ENCODE data around the gene SYDE2.
A peak's percentile ranks its signal among the peaks of the same experiment; 100 is the strongest.

Gene SYDE2

GRCh38 chr1:85229574-85230097 is 28.8 kb upstream of the SYDE2 start:
- no peak for DNase-seq (ENCODE audit: low read depth in 1 of 2, low spot score in 1 of 2)
- in situ Hi-C loops (cut with HindIII; ENCODE audit: low pct_unique_long_range_greater_than_20kb, low sequenced_read_pairs): no loop called here

GRCh38 chr1:85228972-85229371 is 28.2 kb upstream of the SYDE2 start:
- TF ChIP-seq JUND (IDR thresholded peaks at IDR 0.05; ENCODE audit: low read depth): no peak
- in situ Hi-C loops (cut with HindIII; ENCODE audit: low pct_unique_long_range_greater_than_20kb, low sequenced_read_pairs): no loop called here
- DNase-seq (ENCODE audit: low read depth in 1 of 2, low spot score in 1 of 2): no peak

More at GRCh38 chr1:85229574-85230097, 28.8 kb upstream of the SYDE2 start:
- TF ChIP-seq JUND (IDR thresholded peaks at IDR 0.05; ENCODE audit: low read depth): no peak

GRCh38 chr1:85225624-85226380 is 25.0 kb upstream of the SYDE2 start:
- DNase-seq (ENCODE audit: low read depth in 1 of 2, low spot score in 1 of 2): no peak
- TF ChIP-seq JUND (IDR thresholded peaks at IDR 0.05; ENCODE audit: low read depth): no peak
- in situ Hi-C loops (cut with HindIII; ENCODE audit: low pct_unique_long_range_greater_than_20kb, low sequenced_read_pairs): no loop called here

- DNase-seq (ENCODE audit: low read depth in 1 of 2, low spot score in 1 of 2): peak in 1 of 2 experiments; percentile 64
- TF ChIP-seq JUND (IDR thresholded peaks at IDR 0.05; ENCODE audit: low read depth): no peak
- in situ Hi-C loops (cut with HindIII; ENCODE audit: low pct_unique_long_range_greater_than_20kb, low sequenced_read_pairs): no loop called here
Observed at GRCh38 chr1:85224734-85225623, 24.2 kb upstream of the SYDE2 start.

- in situ Hi-C loops (cut with HindIII; ENCODE audit: low pct_unique_long_range_greater_than_20kb, low sequenced_read_pairs): no loop called here
- DNase-seq (ENCODE audit: low read depth in 1 of 2, low spot score in 1 of 2): no peak
- TF ChIP-seq JUND (IDR thresholded peaks at IDR 0.05; ENCODE audit: low read depth): no peak
Observed at GRCh38 chr1:85224295-85224694, 23.5 kb upstream of the SYDE2 start.

- no peak for DNase-seq (ENCODE audit: low read depth in 1 of 2, low spot score in 1 of 2)
- TF ChIP-seq JUND (IDR thresholded peaks at IDR 0.05; ENCODE audit: low read depth): no peak
- in situ Hi-C loops (cut with HindIII; ENCODE audit: low pct_unique_long_range_greater_than_20kb, low sequenced_read_pairs): no loop called here
Observed at GRCh38 chr1:85223334-85223733, 22.5 kb upstream of the SYDE2 start.

- in situ Hi-C loops (cut with HindIII; ENCODE audit: low pct_unique_long_range_greater_than_20kb, low sequenced_read_pairs): no loop called here
- DNase-seq (ENCODE audit: low read depth in 1 of 2, low spot score in 1 of 2): no peak
- TF ChIP-seq JUND (IDR thresholded peaks at IDR 0.05; ENCODE audit: low read depth): no peak
Observed at GRCh38 chr1:85220756-85221201, 20.0 kb upstream of the SYDE2 start.

DNA sequence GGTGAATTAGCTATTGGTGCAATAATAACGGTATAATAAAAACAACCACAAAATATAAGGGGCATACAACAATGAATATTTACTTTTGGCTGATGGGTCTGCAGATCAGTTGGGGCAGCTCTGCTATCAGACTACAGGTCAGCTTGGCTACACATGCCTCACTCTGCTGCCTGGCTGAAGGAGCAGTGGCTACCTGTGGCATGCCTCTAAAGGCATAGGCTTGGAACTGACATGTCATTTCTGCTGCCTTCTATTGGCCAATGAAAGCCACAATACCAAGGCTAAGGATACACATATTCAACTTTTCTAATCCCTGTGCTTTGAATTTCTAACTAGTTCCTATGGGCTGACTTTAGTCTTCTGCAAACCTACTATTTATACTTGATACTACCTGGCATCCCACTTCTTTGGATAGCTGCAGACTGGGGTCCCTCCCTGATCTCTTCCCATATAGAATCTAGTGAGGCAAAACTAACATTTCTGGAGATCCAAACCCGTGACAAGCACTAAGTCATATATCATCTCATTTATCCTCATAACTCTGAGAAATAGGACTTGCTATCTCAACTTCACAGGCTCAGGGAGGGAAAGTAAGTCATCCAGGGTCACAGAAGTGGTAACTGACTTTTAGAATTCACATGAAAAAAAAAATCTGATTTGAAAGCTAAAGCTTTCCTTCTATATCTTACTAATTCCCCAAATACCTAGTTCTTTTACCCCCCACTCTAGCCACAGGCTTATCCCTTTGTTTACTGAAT is 19.2 kb upstream of the SYDE2 start:
- in situ Hi-C loops (cut with HindIII; ENCODE audit: low pct_unique_long_range_greater_than_20kb, low sequenced_read_pairs): no loop called here
- DNase-seq (ENCODE audit: low read depth in 1 of 2, low spot score in 1 of 2): no peak
- TF ChIP-seq JUND (IDR thresholded peaks at IDR 0.05; ENCODE audit: low read depth): no peak

GRCh38 chr1:85216697-85217096 is 15.9 kb upstream of the SYDE2 start:
- DNase-seq (ENCODE audit: low read depth in 1 of 2, low spot score in 1 of 2): no peak
- in situ Hi-C loops (cut with HindIII; ENCODE audit: low pct_unique_long_range_greater_than_20kb, low sequenced_read_pairs): no loop called here
- no peak for TF ChIP-seq JUND (IDR thresholded peaks at IDR 0.05; ENCODE audit: low read depth)

DNA sequence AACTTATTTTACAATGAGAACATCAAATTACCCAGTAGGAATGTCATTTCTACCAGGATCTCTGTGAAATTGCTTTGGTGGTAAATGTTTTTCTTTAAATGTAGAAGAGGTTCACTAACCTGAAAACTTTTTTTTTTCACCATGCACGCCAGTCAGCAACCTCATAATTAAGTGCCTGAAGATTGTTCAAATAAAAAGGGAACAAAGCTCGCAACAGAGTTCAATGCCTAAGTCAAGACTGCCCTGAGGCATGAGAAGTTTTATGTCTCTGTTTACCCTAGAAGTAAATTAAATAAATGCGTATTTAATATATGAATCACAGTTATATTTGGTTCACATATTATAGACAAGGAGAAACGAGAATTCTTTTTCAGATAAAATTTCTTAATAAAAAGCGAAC is 13.8 kb upstream of the SYDE2 start:
- peak; percentile 16 to 72 for DNase-seq (ENCODE audit: low read depth in 1 of 2, low spot score in 1 of 2)
- TF ChIP-seq JUND (IDR thresholded peaks at IDR 0.05; ENCODE audit: low read depth): peak; percentile 75; the same call in 1 of the 2 replicates
- in situ Hi-C loops (cut with HindIII; ENCODE audit: low pct_unique_long_range_greater_than_20kb, low sequenced_read_pairs): no loop called here

DNA sequence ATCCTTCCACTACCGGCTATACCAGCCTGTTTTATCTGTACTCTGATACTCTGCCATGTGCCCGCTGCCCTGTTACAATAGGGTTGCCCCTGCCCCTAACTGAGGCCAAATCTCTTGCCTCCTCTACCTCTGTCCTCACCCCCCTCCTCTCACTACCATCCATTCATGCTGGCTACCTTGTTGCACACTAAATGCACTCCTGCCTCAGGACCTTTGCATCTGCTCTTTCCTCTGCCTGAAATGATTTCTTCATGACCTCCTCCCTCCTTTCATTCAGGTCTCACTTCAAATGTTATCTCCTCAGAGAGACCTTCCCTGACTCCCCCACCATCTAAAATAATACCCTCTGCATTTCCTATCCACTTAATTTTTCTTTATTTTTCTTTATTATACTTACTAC is 7.7 kb upstream of the SYDE2 start:
- in situ Hi-C loops (cut with HindIII; ENCODE audit: low pct_unique_long_range_greater_than_20kb, low sequenced_read_pairs): no loop called here
- no peak for DNase-seq (ENCODE audit: low read depth in 1 of 2, low spot score in 1 of 2)
- TF ChIP-seq JUND (IDR thresholded peaks at IDR 0.05; ENCODE audit: low read depth): no peak

GRCh38 chr1:85203573-85204171 is 2.9 kb upstream of the SYDE2 start:
- DNase-seq (ENCODE audit: low read depth in 1 of 2, low spot score in 1 of 2): peak in 1 of 2 experiments; percentile 75
- in situ Hi-C loops (cut with HindIII; ENCODE audit: low pct_unique_long_range_greater_than_20kb, low sequenced_read_pairs): no loop called here

More at GRCh38 chr1:85203573-85204171, 2.9 kb upstream of the SYDE2 start:
- peak; percentile 57; the same call in 1 of the 2 replicates for TF ChIP-seq JUND (IDR thresholded peaks at IDR 0.05; ENCODE audit: low read depth)

Measured in T47D (cell line).